KMS-11 (cell line): ENCODE measurements around the gene PLAC9.

Experiments used
- H2AFZ ChIP-seq: fragments of 200-600 bp; sonication (generic); 2 replicates; pipeline ENCODE4 v1.6.1; 2016; ENCODE audit warnings: antibody characterized with exemption, mixed run types, low read depth
- H3K27ac ChIP-seq: fragments of 200-600 bp; sonication (generic); 2 replicates; pipeline ENCODE4 v1.6.1; 2016; ENCODE audit warnings: mild to moderate bottlenecking, mixed run types
- H3K27me3 ChIP-seq: fragments of 200-600 bp; sonication (generic); 2 replicates; pipeline ENCODE4 v1.6.1; 2017; ENCODE audit warnings: mild to moderate bottlenecking, low read depth, mixed run types, moderate library complexity; ENCODE audit not compliant: insufficient read depth
- H3K36me3 ChIP-seq: fragments of 200-600 bp; sonication (generic); 2 replicates; pipeline ENCODE4 v1.6.1; 2017; ENCODE audit warnings: mild to moderate bottlenecking, mixed run types; ENCODE audit not compliant: insufficient read depth
- H3K4me1 ChIP-seq: fragments of 200-600 bp; sonication (generic); 2 replicates; pipeline ENCODE4 v1.6.1; 2016; ENCODE audit warnings: mild to moderate bottlenecking, low read depth, mixed run types; ENCODE audit not compliant: poor library complexity, severe bottlenecking
- H3K4me2 ChIP-seq: fragments of 200-600 bp; sonication (generic); 2 replicates; pipeline ENCODE4 v1.7.0; 2016; ENCODE audit warnings: mild to moderate bottlenecking, mixed run types
- H3K4me3 ChIP-seq: fragments of 200-600 bp; sonication (generic); IDR thresholded peaks from 2 replicates; pipeline ENCODE4 v1.6.1; 2017; ENCODE audit warnings: low read depth, low read length, mixed read lengths; ENCODE audit not compliant: insufficient read depth
- H3K79me2 ChIP-seq: fragments of 200-600 bp; sonication (generic); 2 replicates; pipeline ENCODE4 v1.6.1; 2016; ENCODE audit warnings: low read depth, mixed run types; ENCODE audit not compliant: insufficient read depth
- H3K9ac ChIP-seq: fragments of 200-600 bp; sonication (generic); 2 replicates; pipeline ENCODE4 v1.6.1; 2016; ENCODE audit warnings: mild to moderate bottlenecking, mixed run types
- H4K20me1 ChIP-seq: fragments of 200-600 bp; sonication (generic); 2 replicates; pipeline ENCODE4 v1.6.1; 2016; ENCODE audit warnings: mild to moderate bottlenecking, mixed run types; ENCODE audit not compliant: insufficient read depth
- TF ChIP-seq, protein P1 (sequence below): fragments of 200-600 bp; sonication (generic); conservative IDR thresholded peaks from 2 replicates; pipeline ENCODE4 v1.6.1; 2017; ENCODE audit warnings: low read depth, mild to moderate bottlenecking, antibody characterized with exemption, low read length, moderate library complexity, mixed read lengths

PLAC9 gene

GRCh38 chr10:80146918-80147317, 14.4 kb downstream of the PLAC9 start:
- TF ChIP-seq, protein P1, sequence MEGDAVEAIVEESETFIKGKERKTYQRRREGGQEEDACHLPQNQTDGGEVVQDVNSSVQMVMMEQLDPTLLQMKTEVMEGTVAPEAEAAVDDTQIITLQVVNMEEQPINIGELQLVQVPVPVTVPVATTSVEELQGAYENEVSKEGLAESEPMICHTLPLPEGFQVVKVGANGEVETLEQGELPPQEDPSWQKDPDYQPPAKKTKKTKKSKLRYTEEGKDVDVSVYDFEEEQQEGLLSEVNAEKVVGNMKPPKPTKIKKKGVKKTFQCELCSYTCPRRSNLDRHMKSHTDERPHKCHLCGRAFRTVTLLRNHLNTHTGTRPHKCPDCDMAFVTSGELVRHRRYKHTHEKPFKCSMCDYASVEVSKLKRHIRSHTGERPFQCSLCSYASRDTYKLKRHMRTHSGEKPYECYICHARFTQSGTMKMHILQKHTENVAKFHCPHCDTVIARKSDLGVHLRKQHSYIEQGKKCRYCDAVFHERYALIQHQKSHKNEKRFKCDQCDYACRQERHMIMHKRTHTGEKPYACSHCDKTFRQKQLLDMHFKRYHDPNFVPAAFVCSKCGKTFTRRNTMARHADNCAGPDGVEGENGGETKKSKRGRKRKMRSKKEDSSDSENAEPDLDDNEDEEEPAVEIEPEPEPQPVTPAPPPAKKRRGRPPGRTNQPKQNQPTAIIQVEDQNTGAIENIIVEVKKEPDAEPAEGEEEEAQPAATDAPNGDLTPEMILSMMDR, result no peak
- no peak overlapping the region for H3K4me3 ChIP-seq
- H3K36me3 ChIP-seq, result no peaks in the 10 kb centered on the region
- no peaks in the 10 kb centered on the region for H4K20me1 ChIP-seq
- no peak overlapping the region for H3K4me2 ChIP-seq
- H3K27ac ChIP-seq, result no peak overlapping the region
- no peaks in the 10 kb centered on the region for H3K27me3 ChIP-seq
- H2AFZ ChIP-seq, result no peak overlapping the region
- H3K79me2 ChIP-seq, result no peaks in the 10 kb centered on the region
- peaks cover 7% of the 10 kb centered on the region for H3K4me1 ChIP-seq
- no peak overlapping the region for H3K9ac ChIP-seq

DNA sequence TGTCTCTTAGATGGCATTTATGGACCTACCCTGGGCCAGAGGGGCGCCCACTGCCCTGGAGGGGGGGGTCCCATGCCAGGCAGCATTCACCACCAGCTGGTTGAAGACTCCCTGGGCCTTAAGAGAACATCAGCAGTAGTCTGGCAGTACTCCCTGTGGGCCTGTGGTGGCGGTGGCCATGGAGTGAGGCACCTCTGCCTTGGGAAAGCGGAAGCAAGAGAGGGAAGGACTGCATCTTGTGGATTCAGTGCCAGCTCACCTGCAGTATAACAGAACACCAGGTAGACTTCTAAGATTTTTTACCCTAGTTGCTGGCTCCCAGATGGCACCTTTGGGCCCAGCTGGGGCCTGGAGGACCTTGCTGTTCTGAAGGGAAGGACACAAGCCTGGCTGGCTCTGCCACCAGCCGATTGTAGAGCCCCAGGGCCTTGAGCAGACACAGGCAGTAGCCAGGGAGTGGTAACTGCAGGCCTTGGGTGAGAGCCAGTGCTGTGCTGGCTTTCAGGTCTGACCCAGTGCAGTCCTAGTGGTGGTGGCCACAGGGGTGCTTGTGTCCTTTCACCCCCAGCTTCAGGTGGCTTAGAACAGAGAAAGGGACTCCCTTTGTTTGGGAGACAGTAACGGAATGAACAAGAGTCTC, 15.8 kb downstream of the PLAC9 start:
- Histone ChIP-seq H3K27ac (no peak overlapping the region), H4K20me1 (no peaks in the 10 kb centered on the region), H3K4me1 (peaks cover 7% of the 10 kb centered on the region), H3K36me3 (no peaks in the 10 kb centered on the region), H3K79me2 (no peaks in the 10 kb centered on the region), H2AFZ (no peak overlapping the region), H3K4me3 (no peak overlapping the region), H3K4me2 (no peak overlapping the region), H3K27me3 (no peaks in the 10 kb centered on the region), H3K9ac (no peak overlapping the region)
- TF ChIP-seq, protein P1, result no peak

DNA sequence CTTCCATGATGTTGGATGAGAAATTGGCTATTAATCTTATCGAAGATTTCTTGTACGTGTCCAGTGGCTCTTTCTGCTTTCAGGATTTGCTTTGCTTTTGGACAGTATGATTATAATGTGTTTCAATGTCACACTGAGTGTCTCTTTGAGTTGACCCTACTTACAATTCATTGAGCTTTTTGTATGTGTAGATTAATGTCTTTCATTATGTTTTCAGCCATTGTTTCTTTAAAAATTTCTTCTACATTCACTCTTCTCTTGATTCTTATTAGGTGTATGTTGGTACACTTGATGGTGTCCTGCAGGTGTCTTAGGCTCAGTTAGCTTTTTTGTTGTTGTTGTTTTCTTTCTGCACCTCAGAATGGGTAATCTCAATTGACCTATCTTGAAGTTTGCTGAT, 16.6 kb downstream of the PLAC9 start:
- peaks cover 7% of the 10 kb centered on the region for H3K4me1 ChIP-seq
- H3K9ac ChIP-seq, result no peak overlapping the region
- H3K79me2 ChIP-seq, result no peaks in the 10 kb centered on the region
- H3K4me3 ChIP-seq, result no peak overlapping the region
- H3K27ac ChIP-seq, result no peak overlapping the region
- H4K20me1 ChIP-seq, result no peaks in the 10 kb centered on the region
- no peaks in the 10 kb centered on the region for H3K36me3 ChIP-seq
- H3K27me3 ChIP-seq, result no peaks in the 10 kb centered on the region
- H2AFZ ChIP-seq, result no peak overlapping the region
- H3K4me2 ChIP-seq, result no peak overlapping the region
- TF ChIP-seq, protein P1, result no peak

GRCh38 chr10:80150172-80150571, 17.6 kb downstream of the PLAC9 start:
- Histone ChIP-seq H3K27me3 (no peaks in the 10 kb centered on the region), H4K20me1 (no peaks in the 10 kb centered on the region), H3K9ac (no peak overlapping the region), H3K79me2 (no peaks in the 10 kb centered on the region), H3K27ac (no peak overlapping the region), H2AFZ (no peak overlapping the region), H3K4me2 (no peak overlapping the region), H3K36me3 (no peaks in the 10 kb centered on the region), H3K4me1 (peaks cover under 1% of the 10 kb centered on the region), H3K4me3 (no peak overlapping the region)
- TF ChIP-seq, protein P1, result no peak
